GM18858 (cell line): ENCODE measurements around the gene SUPT7L.
"Not testable (repeated sequence)": the region's sequence is repeated elsewhere in the genome, so short reads cannot be mapped to it uniquely, and the experiment has no call there.

Experiments used
- ATAC-seq: cut with Tn5 transposase; IDR thresholded peaks from one replicate; pipeline ENCODE4 v1.9.1; 2021; ENCODE audit not compliant: unreplicated experiment

SUPT7L gene

DNA sequence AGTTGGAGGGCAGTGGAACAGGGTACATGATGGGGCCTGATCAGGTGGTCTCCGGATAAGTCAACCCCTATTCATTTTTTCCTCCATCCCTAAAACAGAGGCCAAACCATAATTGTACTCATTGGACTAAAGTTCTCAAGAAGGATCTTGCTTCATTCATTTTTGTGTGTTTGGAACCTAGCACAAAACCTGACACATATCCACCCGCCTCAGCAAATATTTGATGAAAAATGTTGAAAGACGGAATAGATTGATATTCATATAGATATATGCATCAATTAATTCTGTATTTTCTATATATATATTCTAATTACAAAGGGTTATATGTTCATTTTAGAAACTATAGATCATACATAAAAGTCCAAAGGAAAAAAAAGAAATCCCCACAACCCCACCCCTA is 22.2 kb upstream of the SUPT7L start:
- ATAC-seq: no peak

DNA sequence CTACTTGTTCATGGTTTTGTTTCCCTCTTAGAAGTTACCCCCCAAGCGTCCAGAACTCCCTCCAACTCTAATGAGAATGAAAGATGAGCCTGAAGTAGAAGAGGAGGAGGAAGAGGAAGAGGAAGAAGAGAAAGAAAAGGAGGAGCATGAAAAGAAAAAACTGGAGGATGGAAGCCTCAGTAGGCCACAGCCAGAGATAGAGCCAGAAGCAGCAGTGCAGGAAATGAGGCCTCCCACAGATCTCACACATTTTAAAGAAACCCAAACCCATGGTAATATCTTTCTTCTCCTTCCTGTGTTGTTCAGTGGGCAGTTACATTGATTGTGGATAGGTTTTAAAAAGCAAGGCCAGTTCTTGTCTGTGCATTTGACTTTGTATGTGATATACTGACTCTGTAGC is 21.6 kb upstream of the SUPT7L start:
- not testable (repeated sequence) for ATAC-seq

DNA sequence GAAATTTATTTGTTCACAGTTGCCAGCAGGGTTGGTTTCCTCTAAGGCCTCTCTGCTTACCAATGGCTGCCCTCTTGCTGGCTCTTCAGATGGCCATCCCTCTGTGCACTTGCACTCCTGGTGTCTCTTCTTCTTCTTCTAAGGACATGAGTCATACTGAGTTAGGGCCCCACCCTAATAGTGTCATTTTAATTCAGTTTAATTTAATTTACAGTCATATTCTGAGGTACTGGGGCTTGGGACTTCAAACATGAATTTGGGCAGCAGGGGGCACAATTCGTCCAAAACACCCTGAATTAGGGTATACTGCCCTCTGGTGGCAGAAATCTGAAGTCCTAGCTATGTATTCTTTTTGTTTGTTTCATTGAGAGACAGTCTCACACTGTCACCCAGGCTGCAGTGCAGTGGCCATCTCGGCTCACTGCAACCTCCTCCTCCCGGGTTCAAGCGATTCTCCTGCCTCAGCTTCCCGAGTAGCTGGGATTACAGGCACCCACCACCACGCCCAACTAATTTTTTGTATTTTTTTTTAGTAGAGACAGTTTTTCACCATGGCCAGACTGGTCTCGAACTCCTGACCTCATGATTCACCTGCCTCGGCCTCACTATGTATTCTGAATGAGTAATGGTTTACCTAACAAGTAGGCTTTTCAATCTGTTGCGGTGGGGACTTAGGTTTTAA is 20.1 kb upstream of the SUPT7L start:
- ATAC-seq: peak; percentile 47

DNA sequence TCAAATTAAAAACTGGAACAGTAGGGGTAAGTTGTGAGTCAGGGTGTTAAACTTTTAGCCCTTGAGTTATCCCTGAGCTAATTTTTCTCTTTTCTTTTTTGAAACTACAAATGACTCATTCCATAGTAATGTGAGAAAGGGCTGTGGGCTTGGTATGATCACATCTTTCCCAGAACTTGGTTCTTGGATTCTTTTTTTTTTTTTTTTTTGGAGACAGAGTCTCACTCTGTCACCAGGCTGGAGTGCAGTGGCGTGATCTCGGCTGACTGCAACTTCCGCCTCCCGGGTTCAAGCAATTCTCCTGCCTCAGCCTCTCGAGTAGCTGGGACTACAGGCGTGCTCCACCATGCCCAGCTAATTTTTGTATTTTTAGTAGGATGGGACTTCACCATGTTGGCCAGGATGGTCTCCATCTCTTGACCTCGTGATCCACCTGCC is 18.9 kb upstream of the SUPT7L start:
- ATAC-seq: not testable (repeated sequence)

DNA sequence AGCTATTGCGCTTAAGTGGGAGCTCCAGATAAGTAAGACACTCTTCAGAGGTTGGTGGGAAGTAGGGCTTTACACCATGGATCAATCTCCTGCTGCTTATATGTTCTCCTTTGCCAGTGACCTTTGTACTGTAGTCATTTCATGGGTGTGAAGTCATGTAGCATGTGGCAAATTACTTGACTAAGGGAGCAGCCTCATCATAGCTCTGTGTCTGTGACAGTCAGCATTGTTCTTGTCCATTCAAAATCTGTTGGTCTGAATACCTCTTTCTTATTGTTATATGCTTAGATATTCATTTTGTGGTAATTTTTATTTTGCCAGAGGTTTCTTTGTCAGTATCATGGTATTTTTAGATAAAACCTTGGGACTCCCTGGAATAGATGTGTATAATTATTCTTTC is 18.4 kb upstream of the SUPT7L start:
- no peak for ATAC-seq

DNA sequence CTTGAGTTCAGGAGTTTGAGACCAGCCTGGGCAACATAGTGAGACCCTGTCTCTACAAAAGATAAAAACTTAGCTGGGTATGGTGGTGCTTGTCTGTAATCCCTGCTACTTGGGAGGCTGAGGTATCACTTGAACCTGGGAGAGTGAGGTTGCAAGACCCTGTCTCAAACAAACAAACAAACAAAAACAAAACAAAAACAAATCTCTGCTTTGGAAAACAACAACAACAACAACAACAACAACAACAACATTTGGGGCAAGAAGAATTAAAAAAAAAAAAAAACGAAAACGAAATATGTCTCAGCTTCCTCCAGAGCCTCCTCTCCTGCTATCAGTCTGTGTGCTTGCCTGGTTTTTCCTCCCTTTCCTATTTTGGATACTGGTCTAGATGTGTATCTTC is 17.2 kb upstream of the SUPT7L start:
- ATAC-seq: no peak

DNA sequence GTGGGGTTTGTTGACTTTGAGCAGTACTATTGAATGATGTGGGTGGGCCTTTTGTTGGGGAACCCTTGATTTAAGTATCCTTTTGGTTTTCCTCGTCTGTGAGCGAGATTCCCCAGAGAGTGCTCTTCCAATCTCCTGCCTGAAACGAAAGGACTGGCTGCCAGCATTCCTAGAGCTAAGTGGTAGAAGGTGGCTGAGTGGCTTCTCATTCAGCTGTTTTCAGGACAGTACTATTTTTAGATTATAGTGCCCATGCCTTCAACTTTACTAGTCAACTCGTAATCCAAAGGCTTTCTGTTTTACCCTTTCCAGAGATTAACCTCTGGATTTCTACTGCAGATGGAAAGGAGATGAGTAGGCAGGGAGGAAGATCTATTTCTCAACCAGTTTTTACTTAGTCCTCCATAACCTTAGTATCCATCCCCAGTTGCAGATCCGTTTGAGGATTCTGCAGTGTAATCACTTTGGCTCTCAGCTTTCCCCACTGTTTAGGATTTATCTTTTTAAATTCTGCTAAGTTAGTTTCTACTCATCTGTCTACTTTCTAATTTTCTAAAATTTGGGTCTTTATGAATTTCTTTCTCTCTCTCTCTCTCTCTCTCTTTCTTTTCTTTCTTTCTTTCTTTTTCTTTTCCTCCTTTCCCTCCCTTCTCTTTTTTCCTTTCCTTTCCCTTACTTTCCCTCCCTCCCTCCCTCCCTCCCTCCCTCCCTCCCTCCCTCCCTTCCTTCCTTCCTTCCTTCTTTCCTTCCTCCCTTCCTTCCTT is 9.5 kb upstream of the SUPT7L start:
- no peak for ATAC-seq

DNA sequence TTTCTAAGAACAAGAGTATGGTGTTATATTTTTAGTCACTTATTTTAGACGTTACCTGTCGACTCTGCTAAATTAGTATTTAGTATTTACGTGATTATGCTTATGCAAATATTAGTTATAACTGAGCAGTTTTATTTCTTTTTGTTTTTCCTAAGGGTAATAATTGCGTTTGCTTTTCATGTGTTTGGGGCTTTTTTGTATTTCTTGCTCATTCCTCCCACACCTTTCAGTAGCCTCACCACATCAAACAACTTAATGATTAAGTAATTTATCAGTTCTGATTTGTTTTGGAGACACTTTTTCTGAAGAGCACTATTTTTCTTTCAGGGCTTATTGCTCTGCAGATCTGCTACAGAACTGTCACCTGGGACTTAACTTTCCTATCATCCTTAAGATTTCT is 7.8 kb upstream of the SUPT7L start:
- ATAC-seq: no peak

DNA sequence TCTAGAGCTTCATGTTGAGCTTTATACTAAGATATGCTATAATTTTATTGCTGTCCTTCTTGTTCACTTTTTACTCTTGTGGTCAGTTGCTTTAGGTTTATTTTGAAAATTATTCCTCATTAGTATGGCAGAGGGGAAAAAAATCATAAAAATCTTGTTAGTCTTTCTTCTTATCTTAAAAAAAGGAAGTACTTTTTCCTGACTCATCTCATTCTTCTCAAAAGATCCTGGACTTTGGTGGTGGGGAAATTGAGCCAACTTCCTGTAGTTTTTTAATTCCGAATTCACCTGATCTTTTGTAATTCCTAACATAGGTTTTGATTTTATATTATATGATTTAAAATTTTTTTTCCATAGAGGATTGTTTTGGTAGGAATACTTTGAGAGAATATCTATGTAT is 4.0 kb upstream of the SUPT7L start:
- no peak for ATAC-seq

DNA sequence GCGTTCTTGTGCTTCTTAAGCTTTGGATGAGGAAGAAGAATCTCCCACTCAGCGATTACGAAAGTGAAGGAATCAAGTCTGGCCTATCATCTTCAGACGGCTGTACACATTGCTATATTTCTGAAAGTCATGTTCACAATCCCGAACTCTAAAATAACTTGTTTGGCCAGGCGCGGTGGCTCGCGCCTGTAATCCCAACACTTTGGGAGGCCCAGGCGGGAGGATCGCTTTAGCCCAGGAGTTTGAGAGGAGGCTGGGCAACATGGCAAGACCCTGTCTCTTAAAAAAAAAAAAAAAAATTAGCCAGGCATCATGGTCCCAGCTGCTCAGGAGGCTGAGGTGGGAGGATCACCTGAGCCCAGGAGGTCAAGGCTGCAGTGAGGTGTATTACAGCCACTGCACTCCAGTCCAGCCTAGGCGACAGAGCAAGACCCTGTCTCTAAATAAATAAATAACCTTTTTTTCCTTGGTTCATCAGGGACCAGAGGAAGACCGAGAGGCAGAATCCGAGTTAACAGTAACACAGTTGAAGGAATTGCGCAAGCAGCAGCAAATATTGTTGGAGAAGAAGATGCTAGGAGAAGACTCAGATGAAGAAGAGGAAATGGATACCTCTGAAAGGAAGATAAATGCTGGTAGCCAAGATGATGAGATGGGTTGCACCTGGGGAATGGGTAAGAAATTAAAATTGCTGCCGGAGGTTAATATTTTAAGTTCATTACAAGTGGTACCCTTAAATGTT is 1.4 kb upstream of the SUPT7L start:
- no peak for ATAC-seq

DNA sequence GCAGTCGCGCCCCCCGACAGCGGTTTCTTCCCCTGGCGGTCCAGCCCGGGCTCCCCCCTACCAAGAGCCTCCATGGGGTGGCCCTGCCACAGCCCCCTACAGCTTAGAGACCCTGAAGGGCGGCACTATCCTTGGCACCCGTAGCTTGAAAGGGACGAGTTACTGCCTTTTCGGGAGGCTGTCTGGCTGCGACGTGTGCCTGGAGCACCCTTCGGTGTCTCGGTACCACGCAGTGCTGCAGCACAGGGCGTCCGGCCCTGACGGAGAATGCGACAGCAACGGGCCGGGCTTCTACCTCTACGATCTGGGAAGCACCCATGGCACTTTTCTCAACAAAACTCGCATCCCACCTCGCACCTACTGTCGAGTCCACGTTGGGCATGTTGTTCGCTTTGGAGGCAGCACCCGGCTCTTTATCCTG is 750 bp upstream of the SUPT7L start:
- ATAC-seq: no peak

DNA sequence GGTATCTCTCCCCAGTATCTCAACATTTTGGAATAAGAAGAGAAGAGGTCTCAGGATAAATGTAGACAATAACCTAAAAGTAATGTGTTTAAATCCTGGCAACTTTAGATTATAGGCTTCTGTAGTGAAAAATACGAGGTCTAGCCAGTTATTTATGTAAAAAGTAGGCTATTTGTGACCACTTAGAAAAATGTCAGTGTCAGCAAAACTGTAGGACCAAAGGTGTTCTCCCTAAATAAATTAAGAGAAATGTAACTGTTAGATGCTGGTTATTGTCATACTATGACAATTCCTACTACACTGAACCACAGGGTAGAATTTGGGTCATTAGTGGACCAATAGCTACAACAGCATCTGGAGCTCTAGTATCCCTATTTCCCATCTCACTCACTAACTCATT is 2.0 kb downstream of the SUPT7L start:
- no peak for ATAC-seq

DNA sequence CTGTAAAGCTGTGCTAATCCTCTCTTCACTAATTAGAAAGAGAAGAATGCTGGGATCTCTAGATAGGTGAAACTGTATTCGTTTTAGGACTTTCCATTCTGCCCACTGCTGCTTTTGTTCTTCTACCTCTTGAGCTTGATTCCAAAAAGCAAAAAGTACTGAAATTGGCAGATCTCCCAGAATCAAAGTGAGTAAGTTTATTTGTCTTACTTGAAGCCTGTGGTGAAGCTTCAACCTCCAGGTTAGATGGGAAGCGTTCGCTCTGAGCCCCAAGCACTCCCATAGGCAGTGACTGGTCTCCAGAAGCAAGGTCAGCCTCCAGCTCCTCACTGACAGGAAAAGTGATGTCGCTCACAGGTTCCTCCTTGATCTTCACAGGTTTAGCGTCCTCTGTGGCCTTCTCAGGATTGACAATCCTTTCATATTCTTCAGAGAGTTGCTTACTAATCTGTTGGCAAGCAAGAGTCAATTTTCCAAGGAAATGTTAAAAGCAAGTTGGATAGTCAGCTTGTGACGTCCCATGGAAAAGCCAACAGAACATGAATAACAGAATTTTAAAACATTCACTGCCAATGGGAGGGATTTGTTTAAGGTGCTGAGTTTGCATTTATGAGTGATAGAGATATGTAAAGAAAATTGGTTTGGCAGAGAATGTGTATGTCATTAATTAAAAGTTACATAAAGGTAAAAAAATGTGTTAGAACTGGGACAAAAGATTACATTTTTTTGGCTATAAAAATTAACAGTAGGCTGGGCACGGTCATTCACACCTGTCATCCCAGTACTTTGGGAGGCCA is 8.1 kb downstream of the SUPT7L start:
- no peak for ATAC-seq

DNA sequence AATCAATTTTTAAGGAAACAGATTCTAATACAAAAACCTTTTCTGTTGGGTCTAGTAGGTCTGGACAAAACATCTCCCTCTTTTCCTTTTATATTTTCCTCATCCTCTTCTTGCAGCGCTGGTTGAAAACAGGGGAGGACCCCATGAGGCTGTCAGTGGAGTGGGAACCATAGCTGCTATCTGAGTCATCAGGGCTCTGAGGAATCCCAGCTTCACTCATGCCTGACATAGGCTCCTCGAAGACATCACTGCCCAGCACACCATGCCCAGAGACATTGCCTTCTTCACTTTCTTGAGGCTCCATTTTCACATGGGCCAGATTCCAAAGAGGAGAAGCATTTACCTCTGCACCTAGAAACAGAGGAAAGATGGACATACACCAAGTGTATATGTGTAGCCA is 10.0 kb downstream of the SUPT7L start:
- ATAC-seq: no peak

DNA sequence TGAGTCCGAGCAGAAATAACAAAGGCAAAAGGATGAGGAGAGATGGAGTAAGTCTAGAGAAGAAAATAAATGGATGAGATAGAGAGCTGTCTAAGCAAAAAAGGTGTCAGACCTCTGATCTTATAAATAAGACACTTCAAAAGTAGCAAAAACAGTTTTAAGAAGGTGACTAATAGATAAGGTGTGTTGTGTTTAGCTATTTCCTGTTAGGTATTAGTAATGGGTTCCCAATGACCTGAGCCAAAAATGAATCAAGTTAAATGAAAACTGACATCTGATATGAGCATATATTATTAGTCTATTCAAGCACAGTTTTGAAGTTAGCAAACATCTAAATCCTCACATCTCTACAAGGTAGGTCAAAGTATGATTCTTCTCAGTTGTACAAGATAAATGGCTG is 10.6 kb downstream of the SUPT7L start:
- ATAC-seq: no peak

DNA sequence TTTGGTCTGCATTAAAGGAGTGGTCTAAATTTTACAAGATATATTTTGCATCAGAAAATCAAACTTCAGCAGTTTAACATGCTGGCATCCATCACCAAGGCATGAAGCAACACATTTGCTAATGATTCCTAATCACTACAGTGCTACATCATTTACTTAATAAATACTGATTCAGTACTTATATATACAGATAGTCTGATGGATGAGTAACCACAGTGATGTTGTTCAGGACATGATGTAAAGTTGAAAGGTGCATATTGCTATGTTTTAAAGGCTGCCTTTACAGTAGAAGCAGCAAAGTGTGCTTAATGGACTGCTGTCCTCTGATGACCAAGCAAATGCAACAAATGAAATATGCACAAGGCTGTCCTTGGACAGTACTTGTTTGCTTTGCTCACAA is 11.1 kb downstream of the SUPT7L start:
- no peak for ATAC-seq

DNA sequence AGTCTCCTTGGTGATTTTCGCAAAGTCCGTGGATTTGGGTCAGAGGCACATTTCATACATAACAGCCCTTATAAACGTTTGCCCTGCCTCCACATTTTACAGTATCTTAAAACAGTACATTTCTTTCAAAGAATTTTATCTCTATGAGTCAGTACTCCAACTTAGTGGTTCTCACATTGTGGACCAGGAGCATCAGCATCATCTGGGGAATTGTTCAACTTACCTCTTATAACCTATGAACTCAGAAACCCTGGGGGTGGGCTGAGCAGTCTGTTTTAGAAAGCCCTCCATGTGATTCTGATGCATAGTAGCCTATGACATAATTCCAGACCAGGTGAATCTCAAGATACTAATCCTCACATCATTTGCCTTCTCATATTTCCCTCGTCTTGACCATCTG is 12.4 kb downstream of the SUPT7L start:
- ATAC-seq: no peak

DNA sequence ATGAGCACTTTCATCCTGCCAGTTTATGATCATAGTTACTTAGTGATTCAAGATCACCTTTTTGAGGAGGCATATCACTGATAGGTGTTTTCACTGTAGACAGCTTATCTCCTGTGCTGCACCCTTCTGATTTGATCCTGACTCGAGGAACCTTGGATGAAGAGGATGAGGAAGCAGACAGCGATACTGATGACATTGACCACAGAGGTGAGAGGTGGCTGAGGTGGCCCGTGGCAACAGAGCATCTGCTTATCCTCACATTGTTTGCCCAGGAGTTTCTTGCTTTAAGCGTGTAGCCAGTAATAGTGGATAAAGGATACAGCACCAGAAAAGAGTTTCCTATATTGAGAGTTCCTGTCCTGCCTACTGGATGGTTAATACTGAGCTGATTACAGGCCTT is 15.7 kb downstream of the SUPT7L start:
- ATAC-seq: no peak

DNA sequence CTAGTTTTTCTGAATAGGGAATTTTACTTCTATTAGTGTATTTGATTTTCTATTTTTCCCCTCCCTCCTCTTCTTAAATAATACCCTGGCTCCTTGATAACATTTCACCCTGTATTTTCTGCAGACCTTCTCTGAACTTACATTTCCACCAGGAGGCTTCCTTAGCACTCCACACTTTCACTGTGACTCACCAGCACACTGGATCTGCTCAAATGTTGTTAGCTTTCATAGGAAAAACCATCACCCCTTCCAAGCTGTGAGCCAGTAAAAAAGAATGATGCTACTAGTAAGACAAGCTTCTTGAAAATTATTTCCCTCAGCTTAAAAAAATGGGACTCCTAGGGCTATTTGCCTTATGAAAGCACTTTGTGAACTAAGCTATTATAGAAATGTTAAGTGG is 16.1 kb downstream of the SUPT7L start:
- no peak for ATAC-seq

DNA sequence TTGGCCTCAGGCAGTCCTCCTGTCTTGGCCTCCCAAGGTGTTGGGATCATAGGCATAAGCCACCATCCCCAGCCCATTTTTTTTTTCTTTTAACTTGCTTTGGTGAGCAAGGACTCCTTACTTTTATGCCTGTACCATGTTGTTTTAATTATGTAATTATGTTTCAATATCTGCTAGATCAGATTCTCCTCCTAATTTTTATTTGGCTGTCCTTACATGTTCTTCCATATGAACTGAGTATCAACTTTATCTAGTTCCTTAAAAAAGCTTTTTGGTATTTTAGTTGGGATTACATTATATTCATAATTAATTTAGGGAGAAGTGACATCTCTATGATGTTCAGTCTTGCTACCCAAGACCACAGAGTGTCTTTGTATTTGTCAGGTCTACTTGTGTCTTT is 18.2 kb downstream of the SUPT7L start:
- no peak for ATAC-seq

DNA sequence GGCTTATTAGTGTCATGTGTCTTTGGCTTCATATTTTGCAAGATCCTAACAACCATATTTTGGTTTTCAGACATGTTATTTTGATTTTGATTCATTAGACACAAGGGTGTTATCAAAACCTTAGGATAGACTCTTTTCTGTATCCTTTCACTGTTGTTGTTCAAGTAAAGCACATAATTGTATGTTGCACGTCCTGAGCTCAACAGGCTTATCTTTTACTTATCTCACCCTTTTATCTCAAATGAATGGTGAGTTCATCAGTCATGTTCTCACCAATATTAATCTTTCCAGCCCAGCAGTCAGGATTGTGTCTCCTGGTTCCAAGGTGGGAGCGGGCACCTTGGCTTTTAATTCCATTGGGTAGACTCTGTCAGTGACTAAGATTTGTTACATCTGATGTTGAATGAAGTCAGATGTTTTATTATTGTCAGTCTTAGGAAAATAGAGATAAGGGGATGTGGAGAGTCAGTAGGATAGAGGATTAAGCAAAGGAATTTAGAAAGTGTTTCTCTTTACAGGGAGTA is 22.6 kb downstream of the SUPT7L start:
- ATAC-seq: no peak
